ENCODE data around the gene ZNF414.

Gene ZNF414

DNA sequence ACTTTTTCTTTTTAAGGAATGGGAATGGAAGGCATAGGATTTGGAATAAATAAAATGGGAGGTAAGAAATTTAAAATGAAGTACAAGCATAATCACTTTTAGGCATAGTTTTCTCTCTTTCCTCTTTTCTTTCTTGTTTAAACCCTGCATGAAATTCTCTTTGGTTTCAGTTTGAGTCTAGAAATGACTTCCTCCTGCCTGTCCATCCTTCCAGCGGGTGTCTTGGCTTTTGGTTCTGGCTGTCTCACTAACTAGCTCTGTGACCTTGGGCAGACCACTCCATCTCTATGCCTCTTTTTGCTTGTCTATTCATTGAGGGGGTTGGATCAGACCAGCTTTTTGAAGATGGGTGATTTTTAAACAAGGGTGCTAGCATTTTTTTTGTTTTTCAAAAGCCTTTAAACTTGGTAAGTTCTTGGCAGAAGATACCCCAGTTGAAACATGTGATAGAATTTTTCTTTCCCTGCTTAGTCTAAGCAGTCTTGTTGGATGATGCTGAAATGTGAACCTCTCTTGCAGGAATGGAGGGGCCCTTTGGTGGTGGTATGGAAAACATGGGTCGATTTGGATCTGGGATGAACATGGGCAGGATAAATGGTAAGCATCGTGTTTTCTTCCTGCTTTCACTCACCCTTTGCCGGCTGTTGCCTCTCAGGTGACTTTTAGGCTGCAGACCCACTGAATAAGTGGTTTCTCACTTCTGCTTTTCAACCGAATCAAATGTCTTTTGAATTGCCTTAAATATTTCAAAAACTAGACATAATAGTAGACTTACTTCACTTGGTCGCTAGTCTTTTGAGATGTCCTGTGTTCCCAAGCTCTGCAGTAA is 40.1 kb downstream of the ZNF414 start:
- Histone ChIP-seq H3K36me3 (peaks cover 78% of the 10 kb centered on the region), H3K4me3 (ENCODE audit: low read depth in 1 of 2, low read length in 1 of 2) (no peak overlapping the region), H3K4me1 (ENCODE audit: control insufficient read depth in 1 of 2, insufficient read depth in 1 of 2, low read depth in 1 of 2, low read length in 1 of 2) (peaks cover 6 to 14% of the 10 kb centered on the region in 2 experiments), H3K9me3 (no peaks in the 10 kb centered on the region), H3K27me3 (no peaks in the 10 kb centered on the region), H3K27ac (peak overlapping the region; percentile 70)
- TF ChIP-seq, protein P1, sequence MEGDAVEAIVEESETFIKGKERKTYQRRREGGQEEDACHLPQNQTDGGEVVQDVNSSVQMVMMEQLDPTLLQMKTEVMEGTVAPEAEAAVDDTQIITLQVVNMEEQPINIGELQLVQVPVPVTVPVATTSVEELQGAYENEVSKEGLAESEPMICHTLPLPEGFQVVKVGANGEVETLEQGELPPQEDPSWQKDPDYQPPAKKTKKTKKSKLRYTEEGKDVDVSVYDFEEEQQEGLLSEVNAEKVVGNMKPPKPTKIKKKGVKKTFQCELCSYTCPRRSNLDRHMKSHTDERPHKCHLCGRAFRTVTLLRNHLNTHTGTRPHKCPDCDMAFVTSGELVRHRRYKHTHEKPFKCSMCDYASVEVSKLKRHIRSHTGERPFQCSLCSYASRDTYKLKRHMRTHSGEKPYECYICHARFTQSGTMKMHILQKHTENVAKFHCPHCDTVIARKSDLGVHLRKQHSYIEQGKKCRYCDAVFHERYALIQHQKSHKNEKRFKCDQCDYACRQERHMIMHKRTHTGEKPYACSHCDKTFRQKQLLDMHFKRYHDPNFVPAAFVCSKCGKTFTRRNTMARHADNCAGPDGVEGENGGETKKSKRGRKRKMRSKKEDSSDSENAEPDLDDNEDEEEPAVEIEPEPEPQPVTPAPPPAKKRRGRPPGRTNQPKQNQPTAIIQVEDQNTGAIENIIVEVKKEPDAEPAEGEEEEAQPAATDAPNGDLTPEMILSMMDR (IDR thresholded peaks at IDR 0.05) = no peak

GRCh38 chr19:8469613-8470368 is 44.2 kb downstream of the ZNF414 start:
- Histone ChIP-seq H3K4me1 (ENCODE audit: control insufficient read depth in 1 of 2, insufficient read depth in 1 of 2, low read depth in 1 of 2, low read length in 1 of 2) (peaks cover 16 to 21% of the 10 kb centered on the region in 2 experiments), H3K27me3 (no peaks in the 10 kb centered on the region), H3K36me3 (peaks cover 85% of the 10 kb centered on the region), H3K27ac (no peak overlapping the region), H3K9me3 (no peaks in the 10 kb centered on the region), H3K4me3 (ENCODE audit: low read depth in 1 of 2, low read length in 1 of 2) (no peak overlapping the region)
- TF ChIP-seq, protein P1 (IDR thresholded peaks at IDR 0.05) = no peak

DNA sequence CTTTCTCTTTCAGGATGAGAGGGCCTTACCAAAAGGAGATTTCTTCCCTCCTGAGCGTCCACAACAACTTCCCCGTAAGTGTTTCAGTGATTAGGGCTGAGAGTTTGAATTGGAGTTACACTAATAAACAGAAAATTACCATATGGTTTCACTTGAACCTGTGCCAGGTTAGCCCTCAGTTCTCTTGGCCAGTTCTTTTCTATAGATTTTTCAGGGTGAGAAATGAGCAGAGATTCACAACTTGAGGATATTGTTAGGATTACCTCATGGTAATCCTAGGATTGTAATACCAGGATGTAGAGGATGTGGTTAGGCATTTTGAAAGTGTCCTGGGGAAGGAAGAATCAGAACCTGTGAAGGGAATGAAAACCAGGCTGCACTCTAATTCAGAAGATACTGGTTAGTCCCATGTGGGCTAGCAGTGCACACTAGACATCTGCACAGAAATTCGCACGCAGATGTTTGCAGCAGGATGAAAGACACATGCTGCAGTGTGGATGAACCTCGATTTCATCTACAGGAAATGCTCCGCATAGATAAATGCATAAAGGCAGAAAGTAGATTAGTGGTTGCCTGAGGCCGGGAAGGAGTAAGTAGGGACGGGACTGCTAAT is 45.1 kb downstream of the ZNF414 start:
- H3K4me1 ChIP-seq (ENCODE audit: control insufficient read depth in 1 of 2, insufficient read depth in 1 of 2, low read depth in 1 of 2, low read length in 1 of 2) = peaks cover 16 to 18% of the 10 kb centered on the region in 2 experiments

DNA sequence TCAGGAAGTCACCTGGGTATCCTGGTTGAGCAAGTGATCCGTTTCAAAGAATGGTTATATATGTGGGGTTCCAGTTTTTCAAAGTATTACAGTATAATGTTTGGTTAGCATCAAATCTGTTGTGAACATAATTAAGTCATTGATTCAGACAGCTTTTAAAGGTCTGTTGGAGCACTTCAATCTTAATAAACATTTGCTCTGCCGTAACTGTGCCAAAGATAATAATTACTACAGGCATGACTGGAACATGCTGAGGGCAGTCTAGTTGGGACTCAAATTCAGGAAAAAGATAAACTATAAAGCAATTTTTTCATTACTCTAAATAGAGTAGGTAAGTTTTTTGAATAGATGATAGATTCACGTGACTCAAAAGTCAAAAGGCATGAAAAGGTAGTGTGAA is 45.8 kb downstream of the ZNF414 start:
- TF ChIP-seq, protein P1 (IDR thresholded peaks at IDR 0.05) = no peak

More for the DNA sequence above, 45.1 kb downstream of the ZNF414 start:
- Histone ChIP-seq H3K27me3 (no peaks in the 10 kb centered on the region), H3K27ac (peak overlapping the region; percentile 47), H3K9me3 (no peaks in the 10 kb centered on the region), H3K36me3 (peaks cover 85% of the 10 kb centered on the region), H3K4me3 (ENCODE audit: low read depth in 1 of 2, low read length in 1 of 2) (no peak overlapping the region)
- TF ChIP-seq, protein P1 (IDR thresholded peaks at IDR 0.05) = no peak

GRCh38 chr19:8466018-8466417 is 47.9 kb downstream of the ZNF414 start:
- Histone ChIP-seq H3K27ac (no peak overlapping the region), H3K4me3 (ENCODE audit: low read depth in 1 of 2, low read length in 1 of 2) (no peak overlapping the region), H3K9me3 (no peaks in the 10 kb centered on the region), H3K36me3 (peaks cover 73% of the 10 kb centered on the region), H3K27me3 (no peaks in the 10 kb centered on the region), H3K4me1 (ENCODE audit: control insufficient read depth in 1 of 2, insufficient read depth in 1 of 2, low read depth in 1 of 2, low read length in 1 of 2) (peaks cover 9 to 13% of the 10 kb centered on the region in 2 experiments)
- TF ChIP-seq, protein P1 (IDR thresholded peaks at IDR 0.05) = no peak

More for the DNA sequence above, 45.8 kb downstream of the ZNF414 start:
- Histone ChIP-seq H3K9me3 (no peaks in the 10 kb centered on the region), H3K36me3 (peaks cover 91% of the 10 kb centered on the region), H3K27ac (peak overlapping the region; percentile 47), H3K4me3 (ENCODE audit: low read depth in 1 of 2, low read length in 1 of 2) (no peak overlapping the region), H3K4me1 (ENCODE audit: control insufficient read depth in 1 of 2, insufficient read depth in 1 of 2, low read depth in 1 of 2, low read length in 1 of 2) (peaks cover 10 to 13% of the 10 kb centered on the region in 2 experiments), H3K27me3 (no peaks in the 10 kb centered on the region)
